Measurements from ENCODE around the gene WRAP73.

The WRAP73 gene

GRCh38 chr1:3673381-3674099 is 23.6 kb upstream of the WRAP73 start:
- DNase-seq (ENCODE audit: low read depth in 2 of 2), result no peak
- TF ChIP-seq CTCF (IDR thresholded peaks at IDR 0.05; ENCODE audit: low read depth, low read length), result no peak
- no peak overlapping the region for H3K4me3 ChIP-seq (replicated peaks in 1 of 2; ENCODE audit: low read depth in 2 of 2, low read length in 2 of 2)

- no peak for TF ChIP-seq CTCF (IDR thresholded peaks at IDR 0.05; ENCODE audit: low read depth, low read length)
- no peak for DNase-seq (ENCODE audit: low read depth in 2 of 2)
- H3K4me3 ChIP-seq (replicated peaks in 1 of 2; ENCODE audit: low read depth in 2 of 2, low read length in 2 of 2), result no peak overlapping the region
Measured at GRCh38 chr1:3672971-3673361, 23.1 kb upstream of the WRAP73 start.

GRCh38 chr1:3672231-3672970 is 22.5 kb upstream of the WRAP73 start:
- no peak for DNase-seq (ENCODE audit: low read depth in 2 of 2)
- H3K4me3 ChIP-seq (replicated peaks in 1 of 2; ENCODE audit: low read depth in 2 of 2, low read length in 2 of 2), result no peak overlapping the region
- no peak for TF ChIP-seq CTCF (IDR thresholded peaks at IDR 0.05; ENCODE audit: low read depth, low read length)

GRCh38 chr1:3671371-3672180 is 21.7 kb upstream of the WRAP73 start:
- no peak for DNase-seq (ENCODE audit: low read depth in 2 of 2)

GRCh38 chr1:3670823-3671265 is 20.9 kb upstream of the WRAP73 start:
- TF ChIP-seq CTCF (IDR thresholded peaks at IDR 0.05; ENCODE audit: low read depth, low read length), result no peak
- no peak overlapping the region for H3K4me3 ChIP-seq (replicated peaks in 1 of 2; ENCODE audit: low read depth in 2 of 2, low read length in 2 of 2)
- no peak for DNase-seq (ENCODE audit: low read depth in 2 of 2)

More at GRCh38 chr1:3671371-3672180, 21.7 kb upstream of the WRAP73 start:
- no peak overlapping the region for H3K4me3 ChIP-seq (replicated peaks in 1 of 2; ENCODE audit: low read depth in 2 of 2, low read length in 2 of 2)
- no peak for TF ChIP-seq CTCF (IDR thresholded peaks at IDR 0.05; ENCODE audit: low read depth, low read length)

GRCh38 chr1:3669971-3670431 is 20.1 kb upstream of the WRAP73 start:
- no peak for TF ChIP-seq CTCF (IDR thresholded peaks at IDR 0.05; ENCODE audit: low read depth, low read length)
- no peak for DNase-seq (ENCODE audit: low read depth in 2 of 2)
- H3K4me3 ChIP-seq (replicated peaks in 1 of 2; ENCODE audit: low read depth in 2 of 2, low read length in 2 of 2), result no peak overlapping the region

Measured in cardiac fibroblast (primary cell).